OCI-LY7 (cell line): ENCODE results near the gene STING1. TPM values are rescaled to one million over a fixed set of nuclear protein-coding genes. Genes with fewer than 3 reads are reported as not detected.
"Not testable (repeated sequence)": the region's sequence is repeated elsewhere in the genome, so short reads cannot be mapped to it uniquely, and the experiment has no call there.

Source experiments
- BruUV-seq: library from RNA; stranded (reverse); fragments of 400-500 nt; replicated peaks from 2 replicates; lab custom pipeline; 2021; lab: Mats Ljungman, UMichigan
- CTCF ChIA-PET: fragments of 300-600 bp; sonication (Branson Sonifier 250); formaldehyde crosslinking; loops from one replicate; lab custom pipeline; 2022; ENCODE audit warnings: antibody characterized with exemption; ENCODE audit not compliant: unreplicated experiment; lab: Charles Lee
- POLR2A ChIA-PET: fragments of 300-600 bp; sonication (Branson Sonifier 250); formaldehyde crosslinking; loops from one replicate; lab custom pipeline; 2022; ENCODE audit warnings: antibody characterized with exemption; lab: Charles Lee
- DNase-seq: peaks from one replicate; pipeline ENCODE4 v3.0.0-alpha.2; 2015; ENCODE audit warnings: low spot score
- H2AFZ ChIP-seq: fragments of 200-600 bp; sonication (generic), shearing (Covaris generic); 2 replicates; pipeline ENCODE4 v1.6.1; 2014; ENCODE audit warnings: mild to moderate bottlenecking, antibody characterized with exemption, low read length, moderate library complexity
- H3K27ac ChIP-seq: fragments of 200-600 bp; sonication (generic); 2 replicates; pipeline ENCODE4 v1.5.1; 2014; ENCODE audit warnings: mixed run types, low read depth, mild to moderate bottlenecking, moderate library complexity, low read length, inconsistent platforms; ENCODE audit not compliant: poor library complexity, severe bottlenecking
- H3K36me3 ChIP-seq: fragments of 200-600 bp; sonication (generic); 2 replicates; pipeline ENCODE4 v1.6.1; 2014; ENCODE audit warnings: mild to moderate bottlenecking, antibody characterized with exemption, low read length, moderate library complexity, mixed read lengths; ENCODE audit not compliant: insufficient read depth
- H3K4me1 ChIP-seq: fragments of 200-600 bp; sonication (generic); 2 replicates; pipeline ENCODE4 v1.5.1; 2014; ENCODE audit warnings: mild to moderate bottlenecking, low read length; ENCODE audit not compliant: insufficient read depth, poor library complexity, severe bottlenecking
- H3K4me2 ChIP-seq: fragments of 200-600 bp; sonication (generic); 2 replicates; pipeline ENCODE4 v1.6.1; 2014; ENCODE audit warnings: mild to moderate bottlenecking, low read length
- H3K4me3 ChIP-seq: fragments of 200-600 bp; sonication (generic); 2 replicates; pipeline ENCODE4 v1.5.1; 2014; ENCODE audit warnings: mild to moderate bottlenecking, low read depth, low read length; ENCODE audit not compliant: poor library complexity, severe bottlenecking
- H3K79me2 ChIP-seq: fragments of 200-600 bp; sonication (generic); 2 replicates; pipeline ENCODE4 v1.6.1; 2016; ENCODE audit warnings: low read depth, mild to moderate bottlenecking, low read length, moderate library complexity, mixed read lengths; ENCODE audit not compliant: insufficient read depth
- H3K9me2 ChIP-seq: fragments of 200-600 bp; sonication (generic); 2 replicates; pipeline ENCODE4 v1.6.1; 2016; ENCODE audit warnings: mild to moderate bottlenecking, low read length, mixed read lengths; ENCODE audit not compliant: insufficient read depth
- H3K9me3 ChIP-seq: fragments of 200-600 bp; sonication (generic); 2 replicates; pipeline ENCODE4 v1.6.1; 2014; ENCODE audit warnings: mild to moderate bottlenecking, mixed run types, low read length, mixed read lengths
- H4K20me1 ChIP-seq: fragments of 200-600 bp; sonication (generic); 2 replicates; pipeline ENCODE4 v1.6.1; 2014; ENCODE audit warnings: mild to moderate bottlenecking, antibody characterized with exemption, low read length, moderate library complexity, mixed read lengths; ENCODE audit not compliant: insufficient read depth
- CTCF ChIP-seq: fragments of 200-600 bp; sonication (generic); conservative IDR thresholded peaks from 2 replicates; pipeline ENCODE4 v1.5.1; 2014; ENCODE audit warnings: mild to moderate bottlenecking, antibody characterized with exemption, low read length, moderate library complexity, mixed read lengths
- EZH2phosphoT487 ChIP-seq: fragments of 200-600 bp; sonication (generic); IDR thresholded peaks from 2 replicates; pipeline ENCODE4 v1.6.1; 2018; ENCODE audit warnings: low read depth, borderline replicate concordance, mild to moderate bottlenecking, mixed run types, antibody characterized with exemption, low read length, moderate library complexity, mixed read lengths
- intact Hi-C: fragments of 100-400 bp; cut with micrococcal nuclease; formaldehyde crosslinking; loops from one replicate; pipeline ENCODE4 v1.10.0; 2022; ENCODE audit not compliant: unreplicated experiment
- total RNA-seq, 2 experiments: library from RNA; depleted of rRNA in 1 of 2; stranded (reverse); fragments of >200 nt in 1 of 2; shearing (Covaris generic) in 1 of 2; gene quantifications; 2 replicates each; pipeline ENCODE4 v1.2.3, GENCODE V29; 2014 to 2022

Gene STING1
- total RNA-seq, 2 experiments from 2014 or later, result 0.44 TPM; not detected in 1

- Histone ChIP-seq H3K4me2 (no peak overlapping the region), H3K79me2 (no peaks in the 10 kb centered on the region), H2AFZ (no peak overlapping the region; the same call in 1 of the 2 replicates), H3K36me3 (no peaks in the 10 kb centered on the region), H3K27ac (no peak overlapping the region), H3K9me2 (no peaks in the 10 kb centered on the region), H4K20me1 (no peaks in the 10 kb centered on the region), H3K4me3 (no peak overlapping the region), H3K4me1 (peaks cover 23% of the 10 kb centered on the region), H3K9me3 (no peaks in the 10 kb centered on the region)
- BruUV-seq, result no TSS peak
- POLR2A ChIA-PET, result interaction anchor here (0.5 kb wide), 1 partner anchor 445 kb away, joined by 4 read pairs; no protein-coding TSS in a partner anchor
- CTCF ChIA-PET, result interaction anchor here (1.5 to 1.9 kb wide), 2 partner anchors 90 to 93 kb away, joined by 6 read pairs; no protein-coding TSS in a partner anchor
- intact Hi-C loops, result loop anchor here (1.0 kb wide), 1 partner anchor 91 kb away; no protein-coding TSS in a partner anchor
- TF ChIP-seq CTCF, result no peak
- TF ChIP-seq EZH2phosphoT487, result no peak
- DNase-seq, result no peak
Measured at GRCh38 chr5:139512786-139513390, 30.3 kb upstream of the STING1 start.

GRCh38 chr5:139504722-139505121 lies 22.2 kb upstream of the STING1 start:
- H2AFZ ChIP-seq, POLR2A ChIA-PET, H3K4me2 ChIP-seq, intact Hi-C loops, DNase-seq, CTCF ChIA-PET, BruUV-seq, H3K4me3 ChIP-seq, H3K4me1 ChIP-seq, H3K36me3 ChIP-seq, H3K9me3 ChIP-seq, H4K20me1 ChIP-seq, H3K9me2 ChIP-seq, H3K27ac ChIP-seq, H3K79me2 ChIP-seq: not testable (repeated sequence)

GRCh38 chr5:139503879-139504278 lies 21.3 kb upstream of the STING1 start:
- CTCF ChIA-PET, H4K20me1 ChIP-seq, DNase-seq, H3K79me2 ChIP-seq, intact Hi-C loops, H3K36me3 ChIP-seq, POLR2A ChIA-PET, H2AFZ ChIP-seq, H3K9me3 ChIP-seq, H3K4me2 ChIP-seq, H3K4me3 ChIP-seq, H3K9me2 ChIP-seq, H3K4me1 ChIP-seq, H3K27ac ChIP-seq, BruUV-seq: not testable (repeated sequence)

- H3K4me2 ChIP-seq, H3K36me3 ChIP-seq, POLR2A ChIA-PET, H3K27ac ChIP-seq, DNase-seq, H4K20me1 ChIP-seq, intact Hi-C loops, H3K4me3 ChIP-seq, CTCF ChIA-PET, H2AFZ ChIP-seq, H3K9me3 ChIP-seq, H3K9me2 ChIP-seq, H3K4me1 ChIP-seq, H3K79me2 ChIP-seq, BruUV-seq: not testable (repeated sequence)
Measured at GRCh38 chr5:139503036-139503817, 20.7 kb upstream of the STING1 start.
